Measurements from ENCODE around the gene PPP2R2D.

DNA sequence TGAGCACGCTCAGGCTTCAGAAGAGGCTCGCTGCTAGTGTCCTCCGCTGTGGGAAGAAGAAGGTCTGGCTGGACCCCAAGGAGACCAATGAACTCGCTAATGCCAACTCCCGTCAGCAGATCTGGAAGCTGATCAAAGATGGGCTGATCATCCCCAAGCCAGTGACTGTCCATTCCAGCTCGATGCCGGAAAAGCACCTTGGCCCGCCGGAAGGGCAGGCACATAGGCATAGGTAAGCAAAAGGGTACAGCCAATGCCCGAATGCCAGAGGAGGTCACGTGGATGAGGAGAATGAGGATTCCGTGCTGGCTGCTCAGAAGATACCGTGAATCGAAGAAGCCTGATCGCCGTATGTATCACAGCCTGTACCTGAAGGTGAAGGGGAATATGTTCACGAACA is 5.7 kb upstream of the PPP2R2D start:
- TF ChIP-seq NRF1 (IDR thresholded peaks at IDR 0.05; ENCODE audit: low read depth, low read length), result no peak
- TF ChIP-seq, protein P1, sequence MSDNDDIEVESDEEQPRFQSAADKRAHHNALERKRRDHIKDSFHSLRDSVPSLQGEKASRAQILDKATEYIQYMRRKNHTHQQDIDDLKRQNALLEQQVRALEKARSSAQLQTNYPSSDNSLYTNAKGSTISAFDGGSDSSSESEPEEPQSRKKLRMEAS (IDR thresholded peaks at IDR 0.05; ENCODE audit: low read depth), result no peak
- TF ChIP-seq, protein P2, sequence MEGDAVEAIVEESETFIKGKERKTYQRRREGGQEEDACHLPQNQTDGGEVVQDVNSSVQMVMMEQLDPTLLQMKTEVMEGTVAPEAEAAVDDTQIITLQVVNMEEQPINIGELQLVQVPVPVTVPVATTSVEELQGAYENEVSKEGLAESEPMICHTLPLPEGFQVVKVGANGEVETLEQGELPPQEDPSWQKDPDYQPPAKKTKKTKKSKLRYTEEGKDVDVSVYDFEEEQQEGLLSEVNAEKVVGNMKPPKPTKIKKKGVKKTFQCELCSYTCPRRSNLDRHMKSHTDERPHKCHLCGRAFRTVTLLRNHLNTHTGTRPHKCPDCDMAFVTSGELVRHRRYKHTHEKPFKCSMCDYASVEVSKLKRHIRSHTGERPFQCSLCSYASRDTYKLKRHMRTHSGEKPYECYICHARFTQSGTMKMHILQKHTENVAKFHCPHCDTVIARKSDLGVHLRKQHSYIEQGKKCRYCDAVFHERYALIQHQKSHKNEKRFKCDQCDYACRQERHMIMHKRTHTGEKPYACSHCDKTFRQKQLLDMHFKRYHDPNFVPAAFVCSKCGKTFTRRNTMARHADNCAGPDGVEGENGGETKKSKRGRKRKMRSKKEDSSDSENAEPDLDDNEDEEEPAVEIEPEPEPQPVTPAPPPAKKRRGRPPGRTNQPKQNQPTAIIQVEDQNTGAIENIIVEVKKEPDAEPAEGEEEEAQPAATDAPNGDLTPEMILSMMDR (IDR thresholded peaks at IDR 0.05), result no peak

Data from SK-N-SH (cell line).